ENCODE results near the gene PDE8A.

- no peak for TF ChIP-seq POLR2A (IDR thresholded peaks at IDR 0.05)
- TF ChIP-seq CTCF (IDR thresholded peaks at IDR 0.05): no peak
Measured at GRCh38 chr15:85005746-85006145, 24.1 kb downstream of the PDE8A start.
